Endometrial microvascular endothelial cells (primary cell): Measurements from ENCODE around the gene DCAF10. TPM values are rescaled to one million over a fixed set of nuclear protein-coding genes. Genes with fewer than 3 reads are reported as not detected.
"Not testable (repeated sequence)": the region's sequence is repeated elsewhere in the genome, so short reads cannot be mapped to it uniquely, and the experiment has no call there.

ENCODE experiments used
- in situ Hi-C: cut with HindIII; loops from 2 replicates; pipeline ENCODE4 v1.10.0; 2017; ENCODE audit warnings: low sequenced_read_pairs, low pct_unique_long_range_greater_than_20kb; ENCODE audit errors: inconsistent ontology term
- total RNA-seq: library from RNA; depleted of rRNA; stranded (reverse); fragments of >200 nt; gene quantifications from one replicate; pipeline ENCODE4 v1.2.3, GENCODE V29; 2015; ENCODE audit errors: inconsistent ontology term

Gene DCAF10
- total RNA-seq, 1 donor from 2014 or later, result 10.8 TPM

DNA sequence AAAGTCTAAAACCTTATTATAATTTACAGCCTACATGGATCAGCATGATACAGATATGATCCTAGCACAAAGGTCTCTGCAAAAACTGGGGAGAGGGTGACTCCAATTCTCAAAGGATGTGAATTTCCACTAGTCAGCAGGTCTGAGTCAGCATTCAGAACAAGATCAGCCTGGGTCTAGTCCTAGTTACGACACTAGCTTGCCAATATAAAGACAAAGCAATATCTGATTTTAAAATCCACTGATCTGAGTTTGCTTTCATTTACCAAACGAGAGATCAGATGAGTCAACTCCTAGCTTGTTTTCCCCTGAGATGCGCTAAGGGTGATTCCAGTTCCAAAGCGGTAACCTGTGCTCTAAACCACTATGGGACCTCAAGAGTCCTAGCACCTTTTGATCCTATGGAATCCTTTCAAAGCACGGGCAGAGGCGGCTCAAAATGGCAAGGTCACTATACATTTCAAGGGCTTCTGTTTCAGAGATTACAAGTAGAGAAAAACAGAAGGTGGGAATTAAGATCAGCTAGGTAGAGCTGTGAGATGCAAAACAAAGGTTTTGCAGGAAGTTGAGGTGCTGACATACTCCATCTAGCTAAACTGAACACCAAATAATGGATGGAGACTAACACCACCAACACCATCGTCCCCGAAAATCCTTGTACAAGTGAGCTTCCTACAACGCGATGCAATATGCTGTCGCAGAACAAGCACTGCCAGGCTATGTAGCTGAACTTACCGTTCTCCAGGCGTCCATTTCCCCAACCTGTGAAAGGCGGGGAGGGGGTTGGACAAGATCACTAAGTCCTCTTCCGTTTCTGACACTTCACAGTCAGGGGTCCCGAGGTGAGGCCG, 102.4 kb downstream of the DCAF10 start:
- in situ Hi-C loops, result no loop called here

DNA sequence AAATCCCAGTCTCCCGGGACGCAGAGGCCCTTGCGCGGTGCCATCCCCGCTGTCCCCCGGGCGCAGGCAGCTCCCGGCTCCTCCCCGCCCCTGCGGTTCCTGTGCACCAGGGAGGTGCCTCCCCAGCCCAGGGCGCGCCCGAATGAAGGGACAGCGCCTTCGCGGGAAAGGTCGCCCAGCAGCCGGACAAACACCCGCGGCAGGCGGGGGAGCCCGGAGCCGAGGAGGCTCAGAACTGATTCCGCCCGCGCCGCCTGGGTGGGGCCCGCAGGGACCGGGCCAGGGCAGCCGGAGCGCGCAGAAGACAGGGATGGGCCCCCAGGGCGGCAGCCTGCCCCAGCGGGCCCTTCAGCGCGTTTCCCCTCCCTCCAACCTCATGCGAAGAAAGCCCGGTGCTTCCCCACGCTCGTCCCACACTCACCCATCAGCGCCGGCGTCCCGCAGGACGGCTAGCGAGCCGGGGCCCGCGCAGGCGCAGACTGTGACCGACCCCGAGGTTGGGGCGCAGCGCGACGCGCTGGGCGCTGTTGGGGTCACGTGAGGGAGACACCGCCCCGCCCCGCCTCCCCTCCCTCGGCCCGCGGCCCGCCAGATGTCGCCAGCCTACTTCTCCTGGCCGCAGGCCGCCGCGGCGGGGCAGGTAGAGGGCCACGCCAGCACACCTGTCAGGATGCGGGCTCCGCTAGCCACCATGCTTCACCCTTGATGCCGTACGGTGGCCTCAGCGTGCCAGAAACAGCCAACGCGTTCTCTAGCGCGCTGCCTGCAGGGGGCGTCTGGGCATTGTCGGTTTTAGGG, 103.2 kb downstream of the DCAF10 start, which contains the start of gene SLC25A51:
TSS of gene SLC25A51 (minus strand) at position 481 of the 798 bp plus-strand sequence. CDS start 15,577 bp downstream, outside the sequence.
- in situ Hi-C loops, result no loop called here

GRCh38 chr9:37904445-37905130, 104.0 kb downstream of the DCAF10 start:
- in situ Hi-C loops, result no loop called here

DNA sequence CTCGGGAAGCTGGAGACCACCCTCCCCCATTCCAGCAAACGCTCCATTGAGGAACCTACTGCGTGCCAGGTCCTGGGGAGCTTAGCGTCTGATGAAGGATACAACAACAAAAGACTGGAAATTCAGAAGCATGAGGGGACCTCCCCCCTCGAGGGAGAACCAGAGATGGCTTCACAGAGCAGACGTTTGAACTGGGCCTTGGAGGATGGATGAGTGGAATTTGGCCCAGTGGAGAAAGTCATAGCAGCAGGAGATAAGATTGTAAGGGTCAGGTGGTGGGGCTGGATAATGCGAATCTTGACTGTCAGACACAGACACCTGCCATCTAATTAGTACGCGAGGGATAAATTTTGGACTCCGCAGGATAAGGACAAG, 104.5 kb downstream of the DCAF10 start:
- in situ Hi-C loops, result no loop called here

DNA sequence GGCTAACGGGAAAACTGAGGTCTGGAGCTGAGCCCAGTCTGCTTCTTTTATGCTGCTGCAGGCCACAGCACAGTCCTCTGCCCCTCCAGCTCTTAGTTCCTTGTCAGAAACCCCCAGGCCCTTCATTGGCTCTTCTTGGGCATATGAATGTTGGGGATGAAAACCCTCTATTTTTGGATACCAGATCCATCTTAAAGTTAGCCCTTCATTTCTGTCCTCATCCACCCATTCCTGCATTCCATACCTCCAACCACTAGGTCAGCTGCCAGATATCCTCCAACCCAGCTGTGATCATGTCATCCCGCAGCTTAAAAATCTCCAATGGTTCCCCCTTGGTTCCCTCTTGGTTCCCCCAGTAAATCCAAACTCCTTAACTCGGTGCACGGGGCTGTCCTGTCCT, 105.2 kb downstream of the DCAF10 start:
- in situ Hi-C loops, result no loop called here

GRCh38 chr9:37906312-37907239, 106.0 kb downstream of the DCAF10 start:
- in situ Hi-C loops, result no loop called here

DNA sequence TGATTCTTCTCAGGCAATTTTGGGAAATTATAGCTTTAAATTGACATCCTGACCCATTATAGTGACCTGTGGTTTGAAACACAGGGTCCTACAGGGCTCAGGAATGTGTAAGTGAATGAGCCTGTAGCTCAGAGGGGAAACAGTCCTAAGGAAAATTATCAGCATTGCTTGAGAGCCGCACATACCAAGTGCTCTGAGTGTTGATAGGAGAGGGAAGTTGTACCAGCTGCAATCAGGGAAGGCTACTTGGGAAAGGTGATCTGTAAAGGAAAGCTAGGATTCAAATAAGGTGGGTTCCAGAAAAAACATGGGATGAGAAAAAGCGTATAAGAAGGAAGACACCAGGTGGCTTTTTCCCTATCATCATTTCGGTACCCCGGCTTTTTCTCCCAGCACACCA, 107.7 kb downstream of the DCAF10 start:
- in situ Hi-C loops, result no loop called here

DNA sequence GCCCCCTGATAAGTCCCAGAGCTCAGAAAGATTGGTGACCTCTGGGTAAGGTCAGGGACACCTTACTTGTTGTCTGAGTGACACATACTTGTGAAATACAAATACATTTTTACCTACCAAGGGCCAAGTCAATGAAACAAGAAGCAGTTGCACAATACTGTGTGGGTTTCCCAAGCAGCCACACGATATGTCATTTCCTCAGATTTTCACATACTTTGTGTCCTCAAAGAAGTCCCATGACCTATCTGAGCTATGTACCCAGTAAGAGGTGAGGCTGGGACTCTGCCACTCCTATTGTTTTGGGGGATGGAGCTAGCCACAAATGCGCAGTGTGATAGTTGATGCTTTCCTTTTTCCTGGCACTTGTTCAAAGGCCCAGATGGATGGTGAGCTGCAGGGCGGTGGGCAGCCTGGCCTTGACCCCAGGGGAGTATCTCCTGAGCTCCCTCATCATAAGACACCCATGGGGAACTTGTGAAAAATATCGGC, 108.1 kb downstream of the DCAF10 start:
- in situ Hi-C loops, result no loop called here

GRCh38 chr9:37909326-37909725, 108.7 kb downstream of the DCAF10 start:
- in situ Hi-C loops, result no loop called here

- in situ Hi-C loops, result not testable (repeated sequence)
Observed at GRCh38 chr9:37909836-37910235, 109.2 kb downstream of the DCAF10 start.

DNA sequence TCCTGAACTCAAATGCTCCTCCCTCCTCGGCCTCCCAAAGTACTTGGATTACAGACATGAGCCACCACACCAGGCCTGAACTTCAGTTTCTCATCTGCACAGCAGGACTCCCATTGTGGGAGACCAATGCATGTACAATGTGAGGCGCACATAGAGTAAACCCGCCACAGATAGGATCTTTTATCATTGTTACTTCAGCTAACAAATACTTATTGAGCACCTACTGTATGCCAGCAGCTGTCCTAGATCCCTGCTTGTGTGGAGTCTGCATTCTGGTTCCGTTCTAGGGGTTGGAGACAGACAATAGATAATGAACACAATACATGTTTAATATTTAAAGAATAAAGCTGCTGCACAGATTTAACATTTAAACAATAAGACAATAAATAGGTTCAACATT, 109.7 kb downstream of the DCAF10 start:
- in situ Hi-C loops, result no loop called here

DNA sequence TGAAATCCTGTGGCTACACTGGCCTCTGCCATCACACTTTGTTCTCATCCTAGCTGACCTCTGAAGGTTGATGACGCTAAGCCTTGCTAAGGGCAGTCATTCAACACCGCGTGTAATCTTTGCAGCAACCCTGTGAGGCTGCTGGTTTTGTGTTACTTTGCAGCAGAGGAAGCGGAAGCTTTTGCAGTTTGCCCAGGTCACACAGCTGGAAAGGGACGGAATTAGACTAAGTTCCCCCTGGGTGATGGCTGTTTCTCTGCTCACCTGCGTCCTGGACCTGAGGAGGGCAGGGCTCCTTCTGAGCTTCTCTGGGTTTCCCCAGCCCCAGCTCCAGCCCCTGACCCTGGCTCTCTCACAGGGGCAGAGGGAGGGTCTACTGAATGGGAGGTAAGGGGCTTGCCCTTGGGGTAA, 110.7 kb downstream of the DCAF10 start:
- in situ Hi-C loops, result no loop called here

DNA sequence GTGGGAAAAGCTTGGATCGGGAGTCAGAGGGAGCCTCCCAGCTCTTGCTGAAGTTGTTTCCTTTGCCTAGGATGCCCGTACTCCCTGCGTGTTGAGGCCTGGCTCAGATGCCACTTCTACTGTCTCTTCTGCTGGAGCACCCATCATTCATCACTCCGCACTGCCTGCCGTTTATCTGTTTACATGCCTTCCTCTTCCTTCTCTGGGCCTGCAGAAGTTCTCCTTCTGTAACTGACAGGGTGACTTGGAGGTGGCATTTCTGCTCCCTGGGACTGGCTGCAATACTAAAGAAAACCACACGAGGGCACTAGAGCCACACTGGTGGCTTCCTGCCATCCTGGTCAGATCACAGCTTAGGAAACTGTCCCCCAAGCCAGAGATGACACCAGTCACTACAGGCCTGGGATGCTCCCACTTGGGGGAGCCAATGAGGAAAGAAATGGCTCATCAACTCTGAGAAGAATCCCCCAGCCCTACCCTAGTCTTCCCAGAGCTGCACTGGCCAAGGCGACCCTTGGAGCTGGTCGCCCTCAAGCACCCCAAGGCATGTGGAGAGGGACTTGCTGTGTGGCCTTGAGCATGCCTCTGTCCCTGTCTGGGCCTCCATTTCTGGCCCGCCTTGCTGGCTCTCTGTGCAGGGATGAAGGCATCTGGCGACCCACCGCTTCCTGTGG, 113.0 kb downstream of the DCAF10 start:
- in situ Hi-C loops, result no loop called here

- in situ Hi-C loops, result no loop called here
Observed at GRCh38 chr9:37914154-37914551, 113.6 kb downstream of the DCAF10 start.

DNA sequence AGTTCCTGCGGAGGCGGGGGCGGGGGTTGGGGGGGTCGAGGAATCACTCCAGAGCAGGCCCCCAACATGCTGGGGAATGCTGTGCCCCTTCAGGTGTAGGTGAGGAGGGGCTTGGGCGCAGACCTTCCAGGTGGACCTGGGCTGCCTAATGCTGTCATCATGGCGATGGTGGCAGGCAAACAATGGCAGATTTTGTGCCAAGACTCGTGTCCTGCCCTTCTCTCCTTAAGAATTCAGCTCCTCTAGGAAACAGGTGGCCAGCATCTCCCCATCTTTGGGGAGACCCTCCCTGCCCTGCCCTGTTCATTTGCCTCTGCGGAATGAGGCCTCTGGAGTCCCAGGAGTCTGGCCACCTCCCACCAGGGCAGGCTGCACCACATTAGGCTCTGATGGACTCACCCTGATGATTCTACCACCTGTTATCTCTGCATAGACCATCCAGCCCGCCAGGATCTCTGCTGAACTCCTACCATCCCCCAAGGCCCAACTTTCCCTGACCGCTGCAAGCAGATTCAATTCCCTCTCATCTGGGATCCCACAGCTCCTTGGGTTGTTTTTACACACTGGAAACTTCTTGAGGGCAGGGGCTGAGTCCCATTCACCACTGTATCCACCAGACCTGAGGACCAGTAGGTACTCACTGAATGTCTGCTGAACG, 114.2 kb downstream of the DCAF10 start:
- in situ Hi-C loops, result no loop called here

DNA sequence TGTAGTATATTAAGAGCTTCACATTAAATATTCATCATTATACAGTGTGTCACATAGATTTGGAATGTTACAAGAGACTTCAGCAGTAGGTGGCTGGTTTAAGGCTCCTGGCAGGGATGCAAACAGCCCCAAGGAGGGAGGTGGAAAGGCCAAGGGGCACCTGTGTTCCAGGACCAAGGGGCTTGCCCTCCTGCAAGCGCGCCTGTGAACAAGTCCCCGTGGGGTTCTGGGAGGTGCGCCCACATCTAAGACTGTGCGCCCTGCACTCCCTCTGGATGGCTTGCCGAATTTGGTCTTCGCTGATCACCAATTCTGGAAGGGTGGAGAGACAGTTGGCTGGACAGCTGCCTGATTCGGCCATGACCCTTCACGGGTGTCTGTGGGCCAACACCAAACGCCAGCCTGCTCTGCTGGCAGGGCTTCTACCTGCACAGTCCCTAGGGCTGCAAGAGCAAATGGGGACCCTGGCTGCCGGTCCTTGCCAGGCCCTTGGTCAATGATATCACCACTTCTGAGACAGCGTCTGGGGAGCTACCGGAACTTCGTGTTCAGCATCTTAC, 115.4 kb downstream of the DCAF10 start:
- in situ Hi-C loops, result no loop called here
